GM19395 (cell line): ENCODE results near the gene RLIM.
"Not testable (repeated sequence)": the region's sequence is repeated elsewhere in the genome, so short reads cannot be mapped to it uniquely, and the experiment has no call there.

Experiments used
- ATAC-seq: cut with Tn5 transposase; IDR thresholded peaks from one replicate; pipeline ENCODE4 v1.9.1; 2021; ENCODE audit warnings: mild to moderate bottlenecking, moderate library complexity; ENCODE audit not compliant: unreplicated experiment

RLIM gene, protein sequence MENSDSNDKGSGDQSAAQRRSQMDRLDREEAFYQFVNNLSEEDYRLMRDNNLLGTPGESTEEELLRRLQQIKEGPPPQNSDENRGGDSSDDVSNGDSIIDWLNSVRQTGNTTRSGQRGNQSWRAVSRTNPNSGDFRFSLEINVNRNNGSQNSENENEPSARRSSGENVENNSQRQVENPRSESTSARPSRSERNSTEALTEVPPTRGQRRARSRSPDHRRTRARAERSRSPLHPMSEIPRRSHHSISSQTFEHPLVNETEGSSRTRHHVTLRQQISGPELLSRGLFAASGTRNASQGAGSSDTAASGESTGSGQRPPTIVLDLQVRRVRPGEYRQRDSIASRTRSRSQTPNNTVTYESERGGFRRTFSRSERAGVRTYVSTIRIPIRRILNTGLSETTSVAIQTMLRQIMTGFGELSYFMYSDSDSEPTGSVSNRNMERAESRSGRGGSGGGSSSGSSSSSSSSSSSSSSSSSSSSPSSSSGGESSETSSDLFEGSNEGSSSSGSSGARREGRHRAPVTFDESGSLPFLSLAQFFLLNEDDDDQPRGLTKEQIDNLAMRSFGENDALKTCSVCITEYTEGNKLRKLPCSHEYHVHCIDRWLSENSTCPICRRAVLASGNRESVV

DNA sequence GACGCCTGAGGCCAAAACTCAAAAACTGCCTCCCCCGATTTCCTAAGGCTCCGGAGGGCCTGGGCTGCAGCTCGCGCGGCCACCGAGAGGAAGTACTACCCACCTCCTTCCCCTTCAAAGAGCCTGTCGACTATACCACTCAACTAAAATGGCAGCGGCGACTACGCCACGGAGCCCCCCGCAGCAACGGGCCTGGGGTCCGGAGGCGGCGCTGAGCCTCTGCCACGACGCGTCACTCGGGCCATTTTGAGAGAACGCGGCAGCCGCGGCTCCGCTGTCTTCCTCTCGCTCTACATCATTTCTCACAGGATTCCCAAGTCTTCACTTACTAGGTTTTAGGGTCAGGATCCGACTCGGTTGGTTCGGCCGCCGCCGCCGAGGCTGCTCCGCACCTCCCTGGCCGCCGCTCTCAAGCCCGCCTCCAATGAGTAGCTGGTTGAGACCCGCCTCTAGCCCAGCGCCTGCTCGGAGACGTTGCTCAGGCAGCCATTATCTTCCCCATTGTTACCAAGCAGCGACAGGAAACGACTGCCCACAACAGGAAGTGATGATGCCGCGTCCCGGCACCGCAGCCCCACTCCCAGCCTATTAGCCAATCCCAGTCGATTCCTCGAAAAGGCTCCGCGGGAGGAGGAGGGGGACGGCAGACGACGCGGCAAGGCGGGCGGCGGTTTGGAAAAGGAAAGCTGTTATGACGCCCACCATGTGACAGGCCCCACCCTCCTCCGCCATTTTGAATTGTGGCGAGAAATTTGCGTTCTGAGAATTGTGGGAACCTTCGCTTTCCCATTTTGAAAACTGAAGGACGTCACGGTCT, at the start of gene RLIM:
Gene RLIM (minus strand): TSS at position 532 of the 817 bp plus-strand sequence. CDS start 18,647 bp downstream, outside the sequence.
- peak; percentile 94 for ATAC-seq

DNA sequence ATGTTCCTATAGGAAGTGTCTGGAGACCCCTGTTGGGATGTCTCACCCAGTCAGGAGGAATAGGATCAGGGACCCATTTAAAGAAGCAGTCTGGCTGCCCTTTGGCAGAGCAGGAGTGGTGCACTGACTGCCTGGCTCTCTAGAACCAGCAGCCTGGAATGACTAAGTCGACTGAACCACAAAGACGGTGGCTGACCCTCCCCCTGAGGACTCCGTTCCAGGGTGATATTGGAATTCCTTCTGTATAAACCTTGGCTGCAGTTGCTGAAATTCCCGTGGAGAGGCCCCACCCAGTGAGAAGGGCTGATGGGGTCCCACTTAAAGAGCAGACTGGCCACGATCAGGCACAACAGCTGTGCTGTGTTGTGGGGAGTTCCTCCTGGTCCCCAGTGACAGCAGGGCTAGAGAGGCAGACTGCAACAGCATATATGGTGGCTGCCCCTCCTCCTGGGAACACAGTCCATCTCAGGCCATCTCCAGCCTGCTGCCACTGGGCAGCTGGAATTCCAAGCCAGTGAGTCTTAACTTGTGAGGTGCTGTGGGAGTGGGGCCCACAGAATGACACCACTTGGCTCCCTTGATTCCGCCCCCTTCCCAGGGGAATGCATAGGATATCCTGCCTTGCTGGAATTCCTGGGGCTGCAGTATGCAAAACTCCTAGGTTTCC, 41.8 kb upstream of the RLIM start:
- no peak for ATAC-seq

DNA sequence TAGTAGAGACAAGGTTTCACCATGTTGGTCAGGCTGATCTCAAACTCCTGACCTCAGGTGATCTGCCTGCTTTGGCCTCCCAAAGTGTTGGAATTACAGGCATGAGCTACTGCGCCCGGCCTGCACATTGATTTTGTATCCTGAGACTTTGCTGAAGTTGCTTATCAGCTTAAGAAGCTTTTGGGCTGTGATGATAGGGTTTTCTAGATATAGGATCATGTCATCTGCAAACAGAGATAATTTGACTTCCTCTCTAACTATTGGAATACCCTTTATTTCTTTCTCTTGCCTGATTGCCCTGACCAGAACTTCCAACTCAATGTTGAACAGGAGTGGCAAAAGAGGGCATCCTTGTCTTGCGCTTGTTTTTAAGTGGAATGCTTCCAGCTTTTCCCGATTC, 40.5 kb upstream of the RLIM start:
- ATAC-seq: not testable (repeated sequence)

DNA sequence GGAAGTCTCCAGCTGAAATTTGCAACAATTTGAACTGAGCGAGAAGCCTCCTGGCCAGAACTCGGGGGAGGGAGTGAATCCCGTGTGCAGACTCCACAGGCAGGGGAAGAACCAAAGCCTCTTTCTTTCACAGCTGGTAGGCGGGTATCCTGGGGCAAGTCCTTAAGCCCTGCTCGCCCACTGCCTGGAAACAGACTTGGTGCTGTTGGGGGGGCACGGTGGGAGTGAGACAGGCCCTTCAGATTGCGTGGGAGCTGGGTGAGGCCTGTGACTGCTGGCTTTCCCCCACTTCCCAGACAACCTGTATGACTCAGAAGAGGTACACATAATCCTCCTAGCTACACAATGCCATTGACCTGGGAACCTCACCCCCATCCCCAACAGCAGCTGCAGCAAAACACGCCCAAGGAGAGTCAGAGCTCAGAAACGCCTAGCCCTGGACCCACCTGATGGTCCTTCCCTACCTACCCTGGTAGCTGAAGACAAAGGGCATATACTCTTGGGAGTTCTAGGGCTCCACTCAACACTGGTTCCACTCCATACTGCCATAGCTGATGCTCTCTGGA, 22.4 kb upstream of the RLIM start:
- no peak for ATAC-seq

DNA sequence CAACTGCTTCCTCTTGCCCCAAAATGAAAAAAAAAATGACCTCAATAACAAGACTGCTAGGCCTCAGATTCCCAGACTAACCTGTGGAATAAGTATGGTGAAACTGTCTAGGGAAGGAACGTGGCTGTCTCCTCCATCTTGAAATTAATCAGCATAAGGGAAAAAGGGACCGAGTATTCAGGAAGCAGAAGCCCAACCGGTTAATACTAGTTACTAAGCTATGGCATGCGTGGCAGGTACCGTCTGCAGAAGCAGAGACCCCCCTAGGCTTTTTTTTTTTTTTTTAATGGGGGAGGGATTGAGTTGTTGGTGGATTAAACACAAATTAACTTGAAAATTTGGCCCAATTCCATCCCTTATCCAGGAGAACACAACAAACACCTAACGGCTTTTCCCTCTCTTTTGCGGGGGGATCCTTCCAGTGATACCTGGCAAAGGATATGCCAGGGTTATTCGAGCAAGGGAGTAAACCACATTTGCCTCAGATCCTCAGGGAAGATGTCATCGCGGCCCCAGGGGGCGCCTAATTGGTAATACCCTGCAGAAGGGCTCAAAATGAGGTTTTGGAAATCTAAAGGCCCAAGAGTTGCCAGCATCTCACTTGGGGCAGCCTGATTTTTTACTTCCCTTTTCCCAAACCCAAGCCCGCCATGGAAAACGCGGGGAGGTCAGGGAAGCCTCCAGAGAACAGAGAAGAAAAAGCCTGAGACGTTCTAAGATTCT, 893 bp downstream of the RLIM start:
- no peak for ATAC-seq

DNA sequence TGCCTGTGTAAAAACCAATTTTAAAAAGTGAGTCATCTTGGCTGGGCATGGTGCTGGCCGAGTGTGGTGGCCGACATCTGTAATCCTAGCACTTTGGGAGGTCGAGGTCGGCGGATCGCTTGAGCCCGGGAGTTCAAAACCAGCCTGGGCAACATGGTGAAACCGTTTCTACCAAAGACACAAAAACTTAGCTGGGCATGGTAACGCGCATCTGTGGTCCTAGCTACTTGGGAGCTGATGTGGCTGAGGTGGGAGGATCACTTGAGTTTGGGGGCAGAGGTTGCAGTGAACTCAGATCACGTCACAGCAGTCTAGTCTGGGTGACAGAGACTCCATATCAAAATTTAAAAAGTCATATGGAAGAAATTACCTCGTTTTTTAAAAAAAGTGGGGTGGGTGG, 7.6 kb downstream of the RLIM start:
- ATAC-seq: no peak

DNA sequence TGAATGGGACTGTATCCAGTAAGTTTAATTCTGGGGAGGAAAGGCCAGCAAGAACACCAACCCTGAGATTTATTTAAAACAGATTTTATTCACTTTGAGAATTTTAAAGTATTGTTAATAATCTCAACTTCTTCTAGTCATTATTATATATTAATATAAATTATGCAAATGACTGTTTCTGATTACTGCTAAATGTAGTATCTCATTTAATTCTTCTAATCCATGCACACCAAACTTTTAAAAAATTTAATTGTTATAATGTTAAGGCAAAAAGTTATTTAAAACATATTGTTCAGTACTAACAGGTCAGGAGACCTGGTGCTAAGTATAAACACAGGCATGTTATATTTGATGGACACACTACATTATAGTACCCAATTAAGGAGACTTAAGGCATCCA, 8.1 kb downstream of the RLIM start:
- ATAC-seq: no peak

DNA sequence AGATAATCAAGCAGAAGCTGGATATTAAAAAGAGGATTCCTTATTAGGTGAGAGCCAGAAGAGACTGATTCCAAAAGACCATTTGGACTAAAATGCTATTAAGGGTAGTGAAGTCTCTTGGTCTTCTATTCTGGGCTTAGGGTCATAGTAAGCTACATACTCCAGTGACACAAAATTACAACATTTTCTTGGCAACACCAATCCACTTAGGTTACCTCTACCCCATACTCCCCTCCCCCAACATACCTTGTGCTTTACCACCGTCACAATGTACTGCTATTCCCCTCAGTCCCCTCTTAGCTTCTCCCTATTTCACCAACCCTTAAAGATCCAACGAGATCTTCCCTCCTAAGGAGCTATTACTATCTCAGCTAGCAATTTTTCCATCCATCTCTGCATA, 11.4 kb downstream of the RLIM start:
- no peak for ATAC-seq

DNA sequence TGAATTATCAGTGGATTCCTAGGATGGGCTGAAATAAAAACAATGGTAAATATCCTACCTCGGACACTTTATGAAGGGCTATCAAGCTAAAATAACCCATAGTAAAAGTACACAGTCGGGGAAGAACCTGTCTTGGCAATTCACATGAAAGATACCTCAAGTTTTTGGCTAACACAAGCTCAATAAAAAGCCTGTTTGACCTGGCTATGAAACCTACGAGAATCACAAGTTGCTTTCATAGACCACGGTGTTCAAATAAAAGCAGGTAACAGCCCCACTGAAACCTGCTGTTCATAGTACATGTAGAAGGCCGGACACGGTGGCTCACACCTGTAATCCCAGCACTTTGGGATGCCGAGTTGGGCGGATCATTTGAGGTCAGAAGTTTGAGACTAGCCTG, 12.3 kb downstream of the RLIM start:
- ATAC-seq: no peak

DNA sequence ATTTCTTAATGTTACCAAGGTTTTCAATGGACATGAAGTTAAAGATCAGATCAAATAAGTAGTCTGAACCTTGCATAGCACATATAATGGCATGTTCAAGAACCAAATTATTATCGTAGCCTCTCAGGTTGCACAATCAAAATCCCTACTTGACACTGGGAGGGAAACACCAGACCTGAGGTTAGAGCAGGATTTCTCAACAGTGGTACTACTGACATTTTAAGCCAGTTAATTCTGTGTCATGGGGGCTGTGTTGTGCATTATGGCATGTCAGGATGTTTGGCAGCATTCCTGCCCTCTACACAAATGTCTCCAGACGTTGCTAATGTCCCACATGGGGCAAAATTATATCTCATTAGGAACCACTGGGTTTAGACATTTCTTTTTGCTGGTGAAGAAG, 20.8 kb downstream of the RLIM start:
- no peak for ATAC-seq

DNA sequence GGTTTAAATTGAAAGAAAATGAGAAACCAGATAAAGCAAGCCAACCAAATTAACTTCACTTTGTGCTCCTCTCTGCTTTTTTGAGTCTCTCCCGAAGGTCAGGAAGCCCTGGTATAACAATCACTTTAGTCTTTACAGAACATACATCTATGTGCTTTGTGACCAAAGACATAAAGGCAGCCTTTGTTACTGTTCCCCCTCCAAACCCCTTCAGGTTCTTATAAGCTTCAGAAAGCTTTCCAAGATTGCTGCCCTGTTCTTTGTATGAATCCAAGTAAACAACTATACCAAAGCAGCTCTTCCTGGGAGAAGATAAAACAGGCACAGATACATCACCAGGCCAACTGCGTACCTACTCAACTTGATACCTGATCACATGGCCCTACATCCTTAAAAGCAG, 28.7 kb downstream of the RLIM start:
- no peak for ATAC-seq

DNA sequence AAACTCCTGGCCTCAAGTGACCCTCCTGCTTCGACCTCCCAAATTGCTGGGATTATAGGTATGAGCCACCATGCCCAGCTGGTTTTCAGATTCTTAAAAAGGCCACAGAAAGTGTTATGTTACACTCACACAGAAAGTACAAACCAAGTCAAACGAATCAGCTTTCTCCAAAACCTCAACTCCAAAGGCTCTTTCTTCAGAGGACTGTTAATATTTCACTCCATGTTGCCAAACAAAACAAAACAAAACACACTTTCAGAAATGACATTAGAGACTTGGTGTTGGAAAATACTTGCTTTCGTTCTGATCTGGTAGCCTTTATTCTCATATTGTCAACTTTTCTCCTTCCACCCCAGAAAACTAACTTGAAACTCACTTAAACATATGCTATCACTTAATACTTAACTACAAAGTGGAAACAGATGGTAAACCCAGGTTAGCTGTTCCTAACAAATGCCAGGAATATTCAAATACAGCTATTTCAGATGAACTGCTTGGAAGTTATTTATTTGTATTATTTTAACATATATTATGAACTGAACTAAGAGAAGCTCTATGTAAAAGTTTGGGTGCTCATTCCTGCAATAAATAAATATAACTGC, 34.7 kb downstream of the RLIM start:
- no peak for ATAC-seq

DNA sequence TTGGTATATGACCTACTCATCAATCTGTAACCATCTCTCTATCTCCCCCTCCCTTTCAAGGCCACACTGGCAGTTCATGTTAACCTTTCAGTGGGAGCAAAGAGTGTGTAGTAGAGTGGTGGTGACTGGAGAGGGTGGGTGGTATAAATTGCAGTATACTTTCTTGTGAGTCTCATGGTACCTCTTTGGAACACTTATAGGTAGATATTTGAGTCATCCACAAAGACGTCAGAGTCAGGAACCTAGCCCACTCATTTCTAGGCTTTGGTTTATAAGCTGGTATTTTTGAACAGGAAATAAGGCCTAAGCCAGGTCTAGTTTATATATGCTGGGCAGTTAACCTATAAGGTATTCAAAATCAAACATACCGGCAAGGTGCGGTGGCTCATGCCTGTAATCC, 36.3 kb downstream of the RLIM start:
- ATAC-seq: no peak

DNA sequence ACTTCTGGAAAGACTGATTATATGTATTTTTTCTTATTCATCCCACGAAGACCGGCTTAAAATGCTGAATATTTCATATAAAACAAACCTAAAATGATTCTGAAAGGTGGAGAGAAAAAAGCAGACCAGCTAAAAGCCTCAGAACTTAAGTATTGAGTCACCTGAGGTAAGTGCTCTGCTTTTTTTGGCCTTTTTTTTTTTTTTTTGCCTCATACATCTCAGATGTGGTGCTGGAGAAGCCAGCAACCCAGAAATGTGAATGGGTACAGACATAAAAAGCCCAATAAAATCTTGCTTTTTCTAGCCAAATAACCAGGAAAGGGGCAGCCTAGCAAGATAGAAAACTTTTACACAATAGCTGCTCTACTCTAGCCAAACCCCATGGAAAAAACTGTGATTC, 57.0 kb downstream of the RLIM start:
- ATAC-seq: no peak

DNA sequence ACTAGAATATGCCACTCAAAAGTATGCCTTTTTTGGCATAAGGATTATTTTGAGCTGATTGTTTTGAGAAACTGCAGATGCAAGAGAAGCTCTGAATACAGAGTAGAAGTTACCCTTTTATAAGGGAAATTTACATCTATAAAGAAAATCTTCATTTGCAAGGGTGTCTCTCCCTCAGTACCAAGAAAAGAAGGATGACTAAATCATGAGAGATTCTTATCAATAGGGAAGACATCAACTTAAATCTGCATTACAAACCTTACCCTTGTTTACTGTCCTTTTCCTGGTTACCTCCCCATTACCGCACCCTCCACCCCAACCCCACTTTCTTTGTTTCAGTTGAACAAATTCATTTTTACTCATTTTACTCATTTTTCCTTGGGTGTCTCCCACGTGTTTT, 62.5 kb downstream of the RLIM start:
- no peak for ATAC-seq

DNA sequence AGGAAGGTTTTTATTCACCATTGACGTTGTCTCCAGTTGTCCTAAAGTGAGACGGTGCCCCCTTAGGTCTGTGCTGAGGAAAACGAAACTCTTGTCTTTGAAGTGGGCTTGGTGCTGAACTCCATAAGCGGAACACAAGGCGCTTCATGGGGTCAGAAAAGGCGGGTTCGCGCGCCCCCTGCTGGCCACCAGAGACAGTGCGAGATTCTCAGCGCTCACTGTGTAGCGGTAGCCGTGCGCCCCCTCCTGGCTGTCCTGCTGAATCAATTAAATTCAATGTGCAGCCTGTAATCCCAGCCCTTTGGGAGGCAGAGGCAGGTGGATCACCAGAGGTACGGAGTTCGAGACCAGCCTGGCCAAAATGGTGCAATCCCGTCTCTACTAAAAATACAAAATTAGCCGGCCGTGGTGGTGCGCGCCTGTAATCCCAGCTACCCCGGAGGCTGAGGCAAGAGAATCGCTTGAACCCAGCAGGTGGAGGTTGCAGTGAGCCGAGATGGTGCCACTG, 64.1 kb downstream of the RLIM start:
- peak; percentile 94 for ATAC-seq

DNA sequence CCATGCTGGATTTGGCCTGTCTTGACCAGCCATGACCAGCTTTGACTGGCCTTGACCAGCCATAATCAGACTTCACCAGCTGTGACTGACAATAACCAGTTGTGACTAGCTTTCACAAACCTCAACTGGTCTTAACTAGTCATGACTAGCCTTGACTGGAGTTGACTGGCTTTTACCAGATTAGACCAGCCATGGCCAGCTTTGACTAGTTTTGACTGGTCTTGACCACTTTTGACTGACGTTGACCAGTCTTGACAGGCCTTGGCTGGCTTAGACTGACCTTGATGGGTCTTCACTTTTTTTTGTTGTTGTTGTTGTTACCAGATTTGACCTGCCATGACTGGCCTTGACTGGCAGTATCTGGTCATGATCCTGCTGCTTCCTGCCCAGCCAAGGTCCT, 67.4 kb downstream of the RLIM start:
- no peak for ATAC-seq

DNA sequence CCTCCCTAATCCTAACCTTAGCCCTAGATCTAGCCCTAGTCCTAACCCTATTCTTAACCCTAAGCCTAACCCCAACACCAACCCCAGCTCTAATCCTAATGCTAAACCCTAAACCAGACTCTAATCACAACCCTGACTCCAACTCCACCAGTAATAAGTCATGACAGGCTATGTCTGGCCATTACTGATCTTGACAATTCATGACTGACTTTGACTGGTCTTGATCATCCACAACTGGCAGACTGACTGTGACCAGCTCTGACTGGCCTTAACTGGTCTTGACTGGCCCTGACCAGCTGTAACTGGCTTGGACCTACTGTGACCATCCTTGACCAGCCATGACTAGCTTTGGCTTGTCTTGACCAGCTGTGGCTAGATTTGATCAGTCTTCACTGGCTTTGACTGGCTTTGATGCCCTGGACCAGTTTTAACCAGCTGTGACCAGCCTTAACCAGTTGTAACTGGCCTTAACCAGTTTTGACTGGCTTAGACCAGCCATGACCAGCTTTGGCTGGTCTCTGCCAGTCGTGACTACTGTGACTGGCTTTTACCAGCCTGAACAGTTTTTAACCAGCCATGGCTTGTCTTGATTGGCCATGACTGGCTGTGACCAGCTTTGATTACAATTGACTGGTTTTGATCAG, 68.4 kb downstream of the RLIM start:
- no peak for ATAC-seq

DNA sequence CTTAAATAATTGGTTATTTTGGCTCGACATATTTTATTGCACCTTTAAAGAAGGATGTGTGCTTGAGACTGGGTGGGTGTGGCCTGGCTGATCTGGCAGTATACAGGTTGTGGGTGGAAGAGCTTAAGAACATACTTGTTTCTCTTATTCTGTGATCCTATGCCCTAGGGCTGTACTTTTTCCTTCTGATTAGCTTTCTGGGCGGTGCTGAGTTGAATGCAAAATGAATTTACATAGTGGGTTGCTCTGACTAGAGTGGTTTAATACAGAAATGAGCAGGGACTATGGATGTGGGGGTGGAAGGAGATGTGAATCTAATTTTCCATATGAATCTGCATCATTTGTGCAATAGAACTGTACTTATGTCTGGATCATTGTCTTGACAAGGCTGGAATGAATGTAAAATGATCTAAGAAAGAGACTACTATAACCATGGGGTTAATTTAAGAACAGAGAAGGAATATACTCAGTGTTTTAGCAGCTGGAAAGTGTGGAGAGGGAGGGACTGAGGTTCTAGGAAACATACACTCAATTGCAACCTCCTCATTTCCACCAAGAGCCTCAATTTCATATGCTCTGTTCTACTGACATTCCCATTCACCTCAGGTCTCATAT, 73.7 kb downstream of the RLIM start:
- ATAC-seq: no peak
